HG03439 (cell line): ENCODE measurements around the gene NDUFB8.

Experiments
- ATAC-seq: cut with Tn5 transposase; IDR thresholded peaks from one replicate; pipeline ENCODE4 v1.9.1; 2021; ENCODE audit warnings: mild to moderate bottlenecking, moderate library complexity; ENCODE audit not compliant: unreplicated experiment

NDUFB8 gene

GRCh38 chr10:100477970-100478369, 51.7 kb downstream of the NDUFB8 start:
- no peak for ATAC-seq
